Transverse colon (tissue), 4 donors: Measurements from ENCODE around the gene FGD3. TPM values are rescaled to one million over a fixed set of nuclear protein-coding genes. Genes with fewer than 3 reads are reported as not detected.

Experiments
- DNase-seq: peaks from one replicate; pipeline ENCODE4 v3.0.0-alpha.2; 2019
- H3K27ac ChIP-seq, 4 donors: fragments of 200-600 bp; sonication (generic); 2 replicates each; pipeline ENCODE4 v1.5.1; 2016 to 2018; ENCODE audit warnings: inconsistent platforms in 4 of 4
- H3K27me3 ChIP-seq: fragments of 200-600 bp; sonication (generic); 2 replicates; pipeline ENCODE4 v1.5.1; 2017; ENCODE audit warnings: inconsistent platforms
- H3K36me3 ChIP-seq, 4 donors: fragments of 200-600 bp; sonication (generic); 2 replicates each; pipeline ENCODE4 v1.5.1; 2017 to 2019; ENCODE audit warnings: inconsistent platforms in 4 of 4
- H3K4me1 ChIP-seq, 4 donors: fragments of 200-600 bp; sonication (generic); 2 replicates each; pipeline ENCODE4 v1.5.1; 2017 to 2020; ENCODE audit warnings: inconsistent platforms in 4 of 4
- H3K4me3 ChIP-seq, 4 donors: fragments of 200-600 bp; sonication (generic); 1 replicate in 1 of 4; 2 replicates in 3 of 4; pipeline versions ENCODE4 v1.5.1 to v1.6.1; 2017 to 2019; ENCODE audit warnings: inconsistent platforms in 4 of 4
- H3K9me3 ChIP-seq, 2 donors: fragments of 200-600 bp; sonication (generic); 2 replicates each; pipeline ENCODE4 v1.5.1; 2017 to 2019; ENCODE audit warnings: inconsistent platforms in 2 of 2
- EP300 ChIP-seq: sonication (generic); formaldehyde crosslinking; IDR thresholded peaks from one replicate; pipeline ENCODE4 v1.6.1; 2017; ENCODE audit warnings: antibody characterized with exemption, low read depth
- POLR2A ChIP-seq: fragments of 450-650 bp; IDR thresholded peaks from one replicate; pipeline ENCODE4 v1.6.1; 2016; ENCODE audit warnings: antibody characterized with exemption, mild to moderate bottlenecking, moderate library complexity
- POLR2AphosphoS5 ChIP-seq, 3 donors: sonication (generic); formaldehyde crosslinking; IDR thresholded peaks; one replicate each; pipeline ENCODE4 v1.6.1; 2016; ENCODE audit warnings: antibody characterized with exemption in 3 of 3
- WGBS, 2 donors: methylation state at CpG; one replicate each; pipeline ENCODE4 v1.1.5; 2018; ENCODE audit warnings: low coverage in 1 of 2; 5-methylcytosine and 5-hydroxymethylcytosine counted together
- in situ Hi-C, 4 donors: fragments of 200-750 bp; cut with MboI; loops; one replicate each; pipeline versions ENCODE4 v1.15.0 to v1.15.1; 2017; ENCODE audit warnings: low sequenced_read_pairs in 3 of 4, low pct_ligation_motif_present in 1 of 4, low pct_unique_long_range_greater_than_20kb in 1 of 4
- intact Hi-C: fragments of 100-400 bp; cut with DNase I; formaldehyde crosslinking; loops from one replicate; pipeline ENCODE4 v1.15.1; 2023; ENCODE audit warnings: low total_unique reads
- total RNA-seq, 4 donors: library from RNA; depleted of rRNA; stranded (reverse); fragments of >200 nt; gene quantifications; one replicate each; pipeline ENCODE4 v1.1.0, GENCODE V29; 2016
- TF ChIP-seq, protein P1 (sequence below), 5 experiments: fragments of 200-600 bp in 3 of 5; fragments of 450-650 bp in 2 of 5; sonication (generic) in 3 of 5; IDR thresholded peaks; 1 replicate in 2 of 5; 2 replicates in 3 of 5; pipeline ENCODE4 v1.5.1; 2016 to 2017; ENCODE audit warnings: antibody characterized with exemption in 5 of 5, inconsistent platforms in 3 of 5, mild to moderate bottlenecking in 2 of 5, moderate library complexity in 1 of 5

Gene FGD3
- total RNA-seq, 4 donors from 2014 or later, result 5.2 to 9.7 (median 6.0) TPM; not detected in 1

- WGBS, 2 donors, result 78% methylated on average over 13 of the region's 13 CpGs; no CpG with 5 or more reads in 1 of the 2 donors
- no peaks in the 10 kb centered on the region for H3K4me1 ChIP-seq
- H3K4me3 ChIP-seq, result no peak overlapping the region
- H3K9me3 ChIP-seq, result no peaks in the 10 kb centered on the region
- intact Hi-C loops (no loop called here), in situ Hi-C loops (no loop called here)
- no peak overlapping the region for H3K27ac ChIP-seq
- no peaks in the 10 kb centered on the region for H3K27me3 ChIP-seq
- no peak for TF ChIP-seq POLR2A
- no peak for TF ChIP-seq EP300
- no peak for TF ChIP-seq POLR2AphosphoS5 (IDR thresholded peaks at IDR 0.05)
- TF ChIP-seq, protein P1, sequence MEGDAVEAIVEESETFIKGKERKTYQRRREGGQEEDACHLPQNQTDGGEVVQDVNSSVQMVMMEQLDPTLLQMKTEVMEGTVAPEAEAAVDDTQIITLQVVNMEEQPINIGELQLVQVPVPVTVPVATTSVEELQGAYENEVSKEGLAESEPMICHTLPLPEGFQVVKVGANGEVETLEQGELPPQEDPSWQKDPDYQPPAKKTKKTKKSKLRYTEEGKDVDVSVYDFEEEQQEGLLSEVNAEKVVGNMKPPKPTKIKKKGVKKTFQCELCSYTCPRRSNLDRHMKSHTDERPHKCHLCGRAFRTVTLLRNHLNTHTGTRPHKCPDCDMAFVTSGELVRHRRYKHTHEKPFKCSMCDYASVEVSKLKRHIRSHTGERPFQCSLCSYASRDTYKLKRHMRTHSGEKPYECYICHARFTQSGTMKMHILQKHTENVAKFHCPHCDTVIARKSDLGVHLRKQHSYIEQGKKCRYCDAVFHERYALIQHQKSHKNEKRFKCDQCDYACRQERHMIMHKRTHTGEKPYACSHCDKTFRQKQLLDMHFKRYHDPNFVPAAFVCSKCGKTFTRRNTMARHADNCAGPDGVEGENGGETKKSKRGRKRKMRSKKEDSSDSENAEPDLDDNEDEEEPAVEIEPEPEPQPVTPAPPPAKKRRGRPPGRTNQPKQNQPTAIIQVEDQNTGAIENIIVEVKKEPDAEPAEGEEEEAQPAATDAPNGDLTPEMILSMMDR (IDR thresholded peaks at IDR 0.05), result no peak
- no peak for DNase-seq
- no peaks in the 10 kb centered on the region for H3K36me3 ChIP-seq
These were observed 89.7 kb downstream of the FGD3 start for GRCh38 chr9:93036887-93037475.

DNA sequence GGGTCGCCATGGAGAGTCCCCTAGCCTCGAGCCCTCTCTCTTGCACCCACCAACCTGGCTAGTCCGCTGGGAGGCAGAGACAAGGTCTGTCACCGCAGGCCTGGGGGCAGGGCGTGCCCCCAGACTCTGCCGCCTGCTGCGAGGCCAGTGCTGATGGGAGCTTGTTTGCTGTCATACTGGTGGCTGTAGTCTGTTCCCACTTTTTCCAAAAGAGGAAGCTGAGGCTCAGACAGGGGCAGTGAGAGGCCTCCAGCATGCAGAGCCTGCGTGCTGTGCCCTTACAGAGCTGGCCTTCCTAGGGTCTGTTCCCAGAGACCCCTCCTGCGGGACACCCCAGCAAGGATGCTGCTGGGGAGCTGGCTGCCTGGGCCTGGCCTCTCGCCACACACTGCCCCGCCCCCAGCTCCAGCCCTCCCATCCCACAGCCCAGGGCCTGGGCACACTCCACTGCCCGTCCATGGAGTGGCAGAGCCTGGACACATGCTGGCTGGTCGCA, 90.2 kb downstream of the FGD3 start:
- in situ Hi-C loops (no loop called here), intact Hi-C loops (no loop called here)
- 84% methylated on average over 13 of the region's 13 CpGs; no CpG with 5 or more reads in 1 of the 2 donors for WGBS, 2 donors
- no peak for TF ChIP-seq POLR2A
- TF ChIP-seq, protein P1 (IDR thresholded peaks at IDR 0.05), result no peak
- TF ChIP-seq EP300, result no peak
- TF ChIP-seq POLR2AphosphoS5 (IDR thresholded peaks at IDR 0.05), result no peak
- H3K4me3 ChIP-seq, result no peak overlapping the region
- H3K27me3 ChIP-seq, result no peaks in the 10 kb centered on the region
- no peaks in the 10 kb centered on the region for H3K9me3 ChIP-seq
- DNase-seq, result no peak
- no peaks in the 10 kb centered on the region for H3K4me1 ChIP-seq
- H3K36me3 ChIP-seq, result no peaks in the 10 kb centered on the region
- H3K27ac ChIP-seq, result peak overlapping the region in 1 of 4 donors; percentile 5

DNA sequence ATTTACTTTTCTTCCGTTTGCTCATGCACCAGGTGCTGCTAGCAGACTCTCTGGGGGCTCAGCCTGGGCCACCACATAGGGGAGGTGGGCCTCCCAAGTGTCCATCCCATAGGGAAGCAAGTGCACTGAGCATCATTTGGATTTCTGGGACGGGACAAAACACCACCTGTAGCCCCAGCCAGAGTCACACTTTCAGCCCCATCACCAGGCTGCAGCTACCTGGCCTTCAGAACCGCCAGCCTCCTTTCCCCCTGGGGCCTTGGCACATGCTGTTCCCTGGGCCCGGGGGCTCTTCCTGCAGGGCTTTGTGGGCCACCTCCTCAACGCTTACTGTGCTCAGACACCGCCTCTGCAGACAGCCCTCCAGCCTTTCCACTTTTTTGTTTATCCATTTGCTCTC, 91.6 kb downstream of the FGD3 start:
- Histone ChIP-seq H3K27ac (no peak overlapping the region), H3K4me1 (no peaks in the 10 kb centered on the region), H3K36me3 (no peaks in the 10 kb centered on the region), H3K9me3 (no peaks in the 10 kb centered on the region), H3K27me3 (no peaks in the 10 kb centered on the region), H3K4me3 (no peak overlapping the region)
- WGBS, 2 donors, result 81% methylated on average over 6 of the region's 6 CpGs; no CpG with 5 or more reads in 1 of the 2 donors
- TF ChIP-seq EP300 (no peak), POLR2AphosphoS5 (IDR thresholded peaks at IDR 0.05) (no peak), POLR2A (no peak)
- TF ChIP-seq, protein P1 (IDR thresholded peaks at IDR 0.05), result no peak
- in situ Hi-C loops, result no loop called here
- no peak for DNase-seq
- intact Hi-C loops, result no loop called here

DNA sequence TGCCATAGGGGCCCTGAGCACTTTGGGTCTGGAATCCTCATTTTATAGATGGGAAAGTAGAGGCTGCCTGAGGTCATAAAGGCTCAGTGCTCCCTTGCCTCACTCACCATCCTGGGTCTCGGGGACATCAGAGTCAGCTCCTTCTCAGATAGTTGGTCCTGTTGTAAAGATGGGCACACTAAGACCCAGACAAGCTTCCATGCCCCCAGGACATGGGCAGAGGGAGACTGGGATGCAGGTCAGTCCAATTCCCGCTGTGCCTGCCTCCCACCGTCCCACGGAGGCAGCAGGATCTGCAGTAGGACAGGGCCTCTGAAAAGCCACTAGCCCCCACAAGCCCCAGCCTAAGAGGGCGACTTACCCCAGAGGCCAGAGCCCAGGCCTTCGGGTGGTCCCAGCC, 92.1 kb downstream of the FGD3 start:
- Histone ChIP-seq H3K4me3 (no peak overlapping the region), H3K9me3 (no peaks in the 10 kb centered on the region), H3K27me3 (no peaks in the 10 kb centered on the region), H3K4me1 (no peaks in the 10 kb centered on the region), H3K27ac (no peak overlapping the region), H3K36me3 (no peaks in the 10 kb centered on the region)
- TF ChIP-seq, protein P1 (IDR thresholded peaks at IDR 0.05), result no peak
- TF ChIP-seq POLR2A (no peak), EP300 (no peak), POLR2AphosphoS5 (IDR thresholded peaks at IDR 0.05) (no peak)
- in situ Hi-C loops, result no loop called here
- no peak for DNase-seq
- 91% methylated on average over 6 of the region's 6 CpGs; no CpG with 5 or more reads in 1 of the 2 donors for WGBS, 2 donors
- intact Hi-C loops, result no loop called here
